Progenitor cell of endocrine pancreas (in vitro differentiated cells): ENCODE results near the gene TBXA2R. TPM values are rescaled to one million over a fixed set of nuclear protein-coding genes. Genes with fewer than 3 reads are reported as not detected.
"Not testable (repeated sequence)": the region's sequence is repeated elsewhere in the genome, so short reads cannot be mapped to it uniquely, and the experiment has no call there.

Source experiments
- DNase-seq: peaks from one replicate; pipeline ENCODE4 v3.0.0; 2021; ENCODE audit warnings: low spot score; ENCODE audit not compliant: unreplicated experiment
- H3K27ac Mint-ChIP-seq: 2 replicates; pipeline ENCODE4 v1.8.0; 2021; ENCODE audit warnings: mild to moderate bottlenecking, moderate library complexity, mixed read lengths
- H3K27me3 Mint-ChIP-seq: 2 replicates; pipeline ENCODE4 v1.8.0; 2021; ENCODE audit warnings: mixed read lengths
- H3K36me3 Mint-ChIP-seq: 2 replicates; pipeline ENCODE4 v1.8.0; 2022; ENCODE audit warnings: mixed read lengths; ENCODE audit not compliant: insufficient read depth
- H3K4me1 Mint-ChIP-seq: 2 replicates; pipeline ENCODE4 v1.8.0; 2021; ENCODE audit warnings: low read depth, mixed read lengths
- H3K4me3 Mint-ChIP-seq: 2 replicates; pipeline ENCODE4 v1.8.0; 2021; ENCODE audit warnings: low read depth, mild to moderate bottlenecking, moderate library complexity, mixed read lengths
- H3K9me3 Mint-ChIP-seq: 2 replicates; pipeline ENCODE4 v1.8.0; 2021; ENCODE audit warnings: low read depth, mixed read lengths
- CTCF ChIP-seq: fragments of 200-600 bp; sonication (generic); IDR thresholded peaks from one replicate; pipeline ENCODE4 v1.5.0; 2021; ENCODE audit warnings: antibody characterized with exemption, mild to moderate bottlenecking; ENCODE audit not compliant: unreplicated experiment
- total RNA-seq: library from RNA; stranded (reverse); gene quantifications from 2 replicates; pipeline ENCODE4 v1.2.1, GENCODE V29; 2021

The TBXA2R gene
- total RNA-seq, 1 donor from 2014 or later = not detected

- Mint-ChIP-seq H3K9me3 (no peaks in the 10 kb centered on the region), H3K27ac (no peak overlapping the region), H3K27me3 (no peaks in the 10 kb centered on the region), H3K4me3 (no peak overlapping the region), H3K4me1 (no peaks in the 10 kb centered on the region), H3K36me3 (peaks cover 1% of the 10 kb centered on the region)
- no peak for DNase-seq
- TF ChIP-seq CTCF = no peak
Observed at GRCh38 chr19:3632739-3633558, 26.3 kb upstream of the TBXA2R start.

GRCh38 chr19:3632098-3632497 is 25.4 kb upstream of the TBXA2R start:
- Mint-ChIP-seq H3K27ac (no peak overlapping the region), H3K4me3 (no peak overlapping the region), H3K27me3 (no peaks in the 10 kb centered on the region), H3K9me3 (no peaks in the 10 kb centered on the region), H3K4me1 (no peaks in the 10 kb centered on the region), H3K36me3 (peaks cover 1% of the 10 kb centered on the region)
- DNase-seq = no peak
- no peak for TF ChIP-seq CTCF

GRCh38 chr19:3631053-3631861 is 24.6 kb upstream of the TBXA2R start:
- H3K9me3 Mint-ChIP-seq = no peaks in the 10 kb centered on the region
- peaks cover 1% of the 10 kb centered on the region for H3K36me3 Mint-ChIP-seq
- H3K27me3 Mint-ChIP-seq = no peaks in the 10 kb centered on the region
- no peak for DNase-seq
- no peak overlapping the region for H3K27ac Mint-ChIP-seq
- peaks cover 2% of the 10 kb centered on the region for H3K4me1 Mint-ChIP-seq
- no peak overlapping the region for H3K4me3 Mint-ChIP-seq
- no peak for TF ChIP-seq CTCF

- not testable (repeated sequence) for H3K27me3 Mint-ChIP-seq, DNase-seq, H3K4me3 Mint-ChIP-seq, H3K9me3 Mint-ChIP-seq, H3K27ac Mint-ChIP-seq, H3K36me3 Mint-ChIP-seq
- H3K4me1 Mint-ChIP-seq = peaks cover 13% of the 10 kb centered on the region
Observed at GRCh38 chr19:3628766-3629165, 22.1 kb upstream of the TBXA2R start.

GRCh38 chr19:3627351-3627723 is 20.7 kb upstream of the TBXA2R start:
- peak overlapping the region; percentile 100 for H3K27ac Mint-ChIP-seq
- no peaks in the 10 kb centered on the region for H3K27me3 Mint-ChIP-seq
- peaks cover 1% of the 10 kb centered on the region for H3K36me3 Mint-ChIP-seq
- H3K9me3 Mint-ChIP-seq = no peaks in the 10 kb centered on the region
- H3K4me3 Mint-ChIP-seq = no peak overlapping the region
- no peak for TF ChIP-seq CTCF
- no peak for DNase-seq
- H3K4me1 Mint-ChIP-seq = peaks cover 13% of the 10 kb centered on the region
